ENCODE data around the gene INPP4A. TPM values are rescaled to one million over a fixed set of nuclear protein-coding genes. Genes with fewer than 3 reads are reported as not detected.

The INPP4A gene
- polyA plus RNA-seq, 1 experiment, result 12.9 TPM

- TF ChIP-seq CTCF (IDR thresholded peaks at IDR 0.05; ENCODE audit: low read depth, low read length), result no peak
These were observed 104.5 kb downstream of the INPP4A start for GRCh38 chr2:98548920-98549818.

GRCh38 chr2:98550165-98550564, 105.5 kb downstream of the INPP4A start:
- H3K9me3 ChIP-seq (ENCODE audit: control insufficient read depth, insufficient read depth, low read length), result no peaks in the 10 kb centered on the region
- POLR2A ChIA-PET, result no interaction called here
- CTCF ChIA-PET, result no interaction called here
- H3K27me3 ChIP-seq (ENCODE audit: control insufficient read depth, insufficient read depth, low read length), result no peaks in the 10 kb centered on the region
- no peak for TF ChIP-seq CTCF (IDR thresholded peaks at IDR 0.05; ENCODE audit: low read depth, low read length)
- no peak overlapping the region for H3K4me3 ChIP-seq (ENCODE audit: low read depth, low read length)
- no peak overlapping the region for H3K27ac ChIP-seq (ENCODE audit: low read depth, low read length)
- no peak for DNase-seq (ENCODE audit: low read depth, low spot score)

More at GRCh38 chr2:98548920-98549818, 104.5 kb downstream of the INPP4A start:
- POLR2A ChIA-PET, result no interaction called here
- H3K27me3 ChIP-seq (ENCODE audit: control insufficient read depth, insufficient read depth, low read length), result no peaks in the 10 kb centered on the region
- no peak overlapping the region for H3K4me3 ChIP-seq (ENCODE audit: low read depth, low read length)
- CTCF ChIA-PET, result no interaction called here
- H3K27ac ChIP-seq (ENCODE audit: low read depth, low read length), result no peak overlapping the region
- H3K9me3 ChIP-seq (ENCODE audit: control insufficient read depth, insufficient read depth, low read length), result no peaks in the 10 kb centered on the region
- DNase-seq (ENCODE audit: low read depth, low spot score), result no peak

- Histone ChIP-seq H3K4me3 (ENCODE audit: low read depth, low read length) (no peak overlapping the region), H3K27ac (ENCODE audit: low read depth, low read length) (no peak overlapping the region), H3K9me3 (ENCODE audit: control insufficient read depth, insufficient read depth, low read length) (no peaks in the 10 kb centered on the region), H3K27me3 (ENCODE audit: control insufficient read depth, insufficient read depth, low read length) (no peaks in the 10 kb centered on the region)
- CTCF ChIA-PET, result no interaction called here
- TF ChIP-seq CTCF (IDR thresholded peaks at IDR 0.05; ENCODE audit: low read depth, low read length), result no peak
- DNase-seq (ENCODE audit: low read depth, low spot score), result no peak
- POLR2A ChIA-PET, result no interaction called here
These were observed 106.7 kb downstream of the INPP4A start for GRCh38 chr2:98551316-98551715.

- TF ChIP-seq CTCF (IDR thresholded peaks at IDR 0.05; ENCODE audit: low read depth, low read length), result no peak
- H3K27ac ChIP-seq (ENCODE audit: low read depth, low read length), result peak overlapping the region; percentile 61
- no peak overlapping the region for H3K4me3 ChIP-seq (ENCODE audit: low read depth, low read length)
- ChIA-PET CTCF (no interaction called here), POLR2A (no interaction called here)
- peak; percentile 20 for DNase-seq (ENCODE audit: low read depth, low spot score)
- no peaks in the 10 kb centered on the region for H3K9me3 ChIP-seq (ENCODE audit: control insufficient read depth, insufficient read depth, low read length)
- H3K27me3 ChIP-seq (ENCODE audit: control insufficient read depth, insufficient read depth, low read length), result no peaks in the 10 kb centered on the region
These were observed 108.0 kb downstream of the INPP4A start for GRCh38 chr2:98552499-98553179.

Data from AG04450 (cell line).